GM23248 (cell line): ENCODE measurements around the gene RARA.

Source experiments
- EZH2 ChIP-seq: fragments of 200-600 bp; sonication (generic); IDR thresholded peaks from 2 replicates; pipeline ENCODE4 v1.6.1; 2018; ENCODE audit warnings: antibody characterized with exemption, mild to moderate bottlenecking; ENCODE audit not compliant: insufficient read depth, poor library complexity, severe bottlenecking
- EZH2phosphoT487 ChIP-seq: fragments of 200-600 bp; sonication (generic); IDR thresholded peaks from 2 replicates; pipeline ENCODE4 v1.6.1; 2018; ENCODE audit warnings: antibody characterized with exemption, moderate library complexity, mild to moderate bottlenecking, low read depth; ENCODE audit not compliant: insufficient read depth

- TF ChIP-seq EZH2phosphoT487 = no peak
- TF ChIP-seq EZH2 = no peak
These were observed 51.1 kb downstream of the RARA start for GRCh38 chr17:40360091-40360490.
